ENCODE data around the gene ADAM8. TPM values are rescaled to one million over a fixed set of nuclear protein-coding genes. Genes with fewer than 3 reads are reported as not detected.

Gene ADAM8
- total RNA-seq, 1 experiment from 2014 or later = 16.8 TPM

GRCh38 chr10:133281628-133282372 lies 5.1 kb upstream of the ADAM8 start:
- ChIA-PET CTCF (interaction anchor here (0.6 kb wide), 1 partner anchor 76 kb away, joined by 3 read pairs; no protein-coding TSS in a partner anchor), POLR2A (no interaction called here)
- Mint-ChIP-seq H3K27me3 (ENCODE audit: insufficient read depth, unreplicated experiment) (no peaks in the 10 kb centered on the region), H3K36me3 (ENCODE audit: insufficient read depth, unreplicated experiment) (peaks cover 66% of the 10 kb centered on the region), H3K27ac (ENCODE audit: unreplicated experiment) (no peak overlapping the region), H3K9me3 (ENCODE audit: unreplicated experiment) (no peaks in the 10 kb centered on the region), H3K4me1 (ENCODE audit: low read depth, unreplicated experiment) (peaks cover 11% of the 10 kb centered on the region), H3K4me3 (ENCODE audit: unreplicated experiment) (no peak overlapping the region)
- no peaks in the 10 kb centered on the region for H3K9me3 ChIP-seq
- BruUV-seq (replicated peaks) = no TSS peak
- H3K4me3 ChIP-seq (ENCODE audit: low read depth, low read length) = no peak overlapping the region
- no peaks in the 10 kb centered on the region for H3K27me3 ChIP-seq (replicated peaks; ENCODE audit: control insufficient read depth, insufficient read depth, low read length)
- DNase-seq = no peak
- peaks cover 29% of the 10 kb centered on the region for H3K4me1 ChIP-seq
- peaks cover 13% of the 10 kb centered on the region for H3K36me3 ChIP-seq (ENCODE audit: control insufficient read depth, insufficient read depth, low read length)
- intact Hi-C loops (cut with micrococcal nuclease; ENCODE audit: unreplicated experiment) = no loop called here
- no peak for TF ChIP-seq CTCF (IDR thresholded peaks at IDR 0.05; ENCODE audit: insufficient read depth in 1 of 2, low read depth in 1 of 2, low read length in 1 of 2, severe bottlenecking in 1 of 2, unreplicated experiment in 1 of 2)

GRCh38 chr10:133281084-133281483 lies 4.4 kb upstream of the ADAM8 start:
- Histone ChIP-seq H3K4me1 (peaks cover 36% of the 10 kb centered on the region), H3K4me3 (ENCODE audit: low read depth, low read length) (no peak overlapping the region), H3K9me3 (no peaks in the 10 kb centered on the region), H3K36me3 (ENCODE audit: control insufficient read depth, insufficient read depth, low read length) (peaks cover 13% of the 10 kb centered on the region), H3K27me3 (replicated peaks; ENCODE audit: control insufficient read depth, insufficient read depth, low read length) (no peaks in the 10 kb centered on the region)
- no peak for TF ChIP-seq CTCF (IDR thresholded peaks at IDR 0.05; ENCODE audit: insufficient read depth in 1 of 2, low read depth in 1 of 2, low read length in 1 of 2, severe bottlenecking in 1 of 2, unreplicated experiment in 1 of 2)
- CTCF ChIA-PET = no interaction called here
- no peaks in the 10 kb centered on the region for H3K27me3 Mint-ChIP-seq (ENCODE audit: insufficient read depth, unreplicated experiment)
- no peaks in the 10 kb centered on the region for H3K9me3 Mint-ChIP-seq (ENCODE audit: unreplicated experiment)
- no peak overlapping the region for H3K4me3 Mint-ChIP-seq (ENCODE audit: unreplicated experiment)
- H3K36me3 Mint-ChIP-seq (ENCODE audit: insufficient read depth, unreplicated experiment) = peaks cover 59% of the 10 kb centered on the region
- peaks cover 11% of the 10 kb centered on the region for H3K4me1 Mint-ChIP-seq (ENCODE audit: low read depth, unreplicated experiment)
- no peak for DNase-seq
- BruUV-seq (replicated peaks) = no TSS peak
- H3K27ac Mint-ChIP-seq (ENCODE audit: unreplicated experiment) = no peak overlapping the region
- POLR2A ChIA-PET = no interaction called here
- intact Hi-C loops (cut with micrococcal nuclease; ENCODE audit: unreplicated experiment) = no loop called here

GRCh38 chr10:133280391-133281059 lies 3.9 kb upstream of the ADAM8 start:
- intact Hi-C loops (cut with micrococcal nuclease; ENCODE audit: unreplicated experiment) = no loop called here
- peaks cover 53% of the 10 kb centered on the region for H3K36me3 Mint-ChIP-seq (ENCODE audit: insufficient read depth, unreplicated experiment)
- BruUV-seq (replicated peaks) = no TSS peak
- DNase-seq = no peak
- H3K27me3 Mint-ChIP-seq (ENCODE audit: insufficient read depth, unreplicated experiment) = no peaks in the 10 kb centered on the region
- Histone ChIP-seq H3K4me3 (ENCODE audit: low read depth, low read length) (no peak overlapping the region), H3K4me1 (peaks cover 42% of the 10 kb centered on the region), H3K27me3 (replicated peaks; ENCODE audit: control insufficient read depth, insufficient read depth, low read length) (no peaks in the 10 kb centered on the region), H3K36me3 (ENCODE audit: control insufficient read depth, insufficient read depth, low read length) (peaks cover 13% of the 10 kb centered on the region), H3K9me3 (no peaks in the 10 kb centered on the region)
- no peak overlapping the region for H3K4me3 Mint-ChIP-seq (ENCODE audit: unreplicated experiment)
- CTCF ChIA-PET = interaction anchor here (0.7 kb wide), 1 partner anchor 27 kb away, joined by 3 read pairs; no protein-coding TSS in a partner anchor
- no peak for TF ChIP-seq CTCF (IDR thresholded peaks at IDR 0.05; ENCODE audit: insufficient read depth in 1 of 2, low read depth in 1 of 2, low read length in 1 of 2, severe bottlenecking in 1 of 2, unreplicated experiment in 1 of 2)
- POLR2A ChIA-PET = no interaction called here
- H3K4me1 Mint-ChIP-seq (ENCODE audit: low read depth, unreplicated experiment) = peaks cover 11% of the 10 kb centered on the region
- H3K9me3 Mint-ChIP-seq (ENCODE audit: unreplicated experiment) = no peaks in the 10 kb centered on the region
- H3K27ac Mint-ChIP-seq (ENCODE audit: unreplicated experiment) = no peak overlapping the region
